Retinal pigment epithelial cell (primary cell): Measurements from ENCODE around the gene GABRG3.

Source experiments
- DNase-seq: peaks from one replicate; pipeline ENCODE4 v3.0.0-alpha.2; 2010; ENCODE audit warnings: low read depth
- H3K4me3 ChIP-seq: 2 replicates; pipeline ENCODE4 v1.5.1; 2011; ENCODE audit warnings: mild to moderate bottlenecking, low read length, control low read depth, moderate library complexity
- TF ChIP-seq, protein P1 (sequence below): conservative IDR thresholded peaks from 2 replicates; pipeline ENCODE4 v1.5.1; 2011; ENCODE audit warnings: low read depth, low read length, control low read depth, inconsistent platforms

Gene GABRG3

DNA sequence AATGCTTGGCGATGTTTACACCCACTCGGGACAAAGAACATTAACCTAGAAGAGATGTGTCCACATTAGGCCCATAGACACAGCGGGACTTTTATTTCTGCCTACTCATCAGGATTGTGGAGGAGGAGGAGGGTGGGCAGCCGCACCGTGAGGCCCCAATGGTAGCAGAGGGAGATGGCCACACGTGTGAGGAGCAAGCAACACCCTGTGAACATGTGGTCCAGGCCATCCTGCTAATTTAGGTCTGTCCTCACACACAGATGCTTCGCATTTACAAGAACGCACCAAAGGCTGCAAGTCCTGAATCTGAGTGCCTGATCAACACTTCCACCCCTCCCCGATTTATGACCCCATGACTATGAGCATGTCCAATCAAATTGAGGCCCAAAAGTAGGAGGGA, 560.0 kb downstream of the GABRG3 start:
- no peak for DNase-seq
- TF ChIP-seq, protein P1, sequence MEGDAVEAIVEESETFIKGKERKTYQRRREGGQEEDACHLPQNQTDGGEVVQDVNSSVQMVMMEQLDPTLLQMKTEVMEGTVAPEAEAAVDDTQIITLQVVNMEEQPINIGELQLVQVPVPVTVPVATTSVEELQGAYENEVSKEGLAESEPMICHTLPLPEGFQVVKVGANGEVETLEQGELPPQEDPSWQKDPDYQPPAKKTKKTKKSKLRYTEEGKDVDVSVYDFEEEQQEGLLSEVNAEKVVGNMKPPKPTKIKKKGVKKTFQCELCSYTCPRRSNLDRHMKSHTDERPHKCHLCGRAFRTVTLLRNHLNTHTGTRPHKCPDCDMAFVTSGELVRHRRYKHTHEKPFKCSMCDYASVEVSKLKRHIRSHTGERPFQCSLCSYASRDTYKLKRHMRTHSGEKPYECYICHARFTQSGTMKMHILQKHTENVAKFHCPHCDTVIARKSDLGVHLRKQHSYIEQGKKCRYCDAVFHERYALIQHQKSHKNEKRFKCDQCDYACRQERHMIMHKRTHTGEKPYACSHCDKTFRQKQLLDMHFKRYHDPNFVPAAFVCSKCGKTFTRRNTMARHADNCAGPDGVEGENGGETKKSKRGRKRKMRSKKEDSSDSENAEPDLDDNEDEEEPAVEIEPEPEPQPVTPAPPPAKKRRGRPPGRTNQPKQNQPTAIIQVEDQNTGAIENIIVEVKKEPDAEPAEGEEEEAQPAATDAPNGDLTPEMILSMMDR: no peak
- H3K4me3 ChIP-seq: no peak overlapping the region

DNA sequence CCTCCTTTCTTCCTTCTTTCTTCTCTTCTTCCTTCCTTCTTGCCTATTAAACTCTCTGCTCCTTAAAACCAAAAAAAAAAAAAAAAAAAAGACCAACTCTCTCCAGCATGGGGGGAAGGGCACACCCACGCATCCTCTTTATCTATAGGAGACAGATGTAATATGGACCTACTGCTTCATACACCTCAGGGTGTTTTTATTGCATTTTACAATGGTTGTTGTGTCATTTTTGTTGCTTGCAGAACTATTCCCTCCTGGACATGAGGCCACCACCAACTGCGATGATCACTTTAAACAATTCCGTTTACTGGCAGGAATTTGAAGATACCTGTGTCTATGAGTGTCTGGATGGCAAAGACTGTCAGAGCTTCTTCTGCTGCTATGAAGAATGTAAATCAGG, 561.4 kb downstream of the GABRG3 start:
- TF ChIP-seq, protein P1: no peak
- no peak overlapping the region for H3K4me3 ChIP-seq
- DNase-seq: no peak

DNA sequence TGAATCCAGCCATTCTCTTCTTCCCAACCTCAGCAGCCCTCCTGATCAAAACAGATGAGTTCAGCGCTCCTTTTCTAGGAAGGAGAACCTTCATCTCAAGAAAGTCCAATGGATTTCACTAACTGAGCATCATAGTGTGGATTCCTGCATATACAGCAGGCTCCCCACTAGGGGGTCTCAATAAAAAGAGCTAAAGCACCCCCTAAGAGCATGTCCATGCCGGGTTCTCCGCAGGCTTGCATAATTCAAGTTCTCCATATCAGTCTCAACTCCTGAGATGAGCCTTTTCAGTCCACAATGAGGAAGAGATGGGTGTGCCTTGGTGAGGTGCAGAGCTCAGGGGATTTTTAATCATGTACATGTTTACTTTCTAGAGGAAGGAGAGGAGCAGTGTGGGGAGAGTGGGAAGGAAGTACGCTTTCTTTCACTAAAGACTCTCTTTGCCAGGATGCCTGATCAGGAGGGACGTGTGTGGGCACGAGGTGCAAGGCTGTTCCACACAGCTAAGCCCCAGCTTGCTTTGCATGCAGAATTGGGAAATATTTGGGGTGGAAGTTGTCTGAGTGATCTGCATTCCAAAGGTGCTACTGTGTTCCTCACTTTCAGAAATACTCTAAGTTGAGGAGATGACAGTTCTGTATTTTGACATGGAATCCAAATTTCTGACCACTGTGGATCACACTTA, 564.6 kb downstream of the GABRG3 start:
- TF ChIP-seq, protein P1: no peak
- DNase-seq: no peak
- H3K4me3 ChIP-seq: no peak overlapping the region

GRCh38 chr15:27538325-27538724, 567.3 kb downstream of the GABRG3 start:
- no peak overlapping the region for H3K4me3 ChIP-seq
- TF ChIP-seq, protein P1: no peak
- DNase-seq: no peak

GRCh38 chr15:27541581-27541980, 570.6 kb downstream of the GABRG3 start:
- TF ChIP-seq, protein P1: no peak
- no peak overlapping the region for H3K4me3 ChIP-seq
- no peak for DNase-seq

GRCh38 chr15:27545494-27546255, 574.7 kb downstream of the GABRG3 start:
- TF ChIP-seq, protein P1: no peak
- no peak for DNase-seq
- H3K4me3 ChIP-seq: no peak overlapping the region

- no peak overlapping the region for H3K4me3 ChIP-seq
- TF ChIP-seq, protein P1: no peak
- no peak for DNase-seq
Measured at GRCh38 chr15:27549746-27550145, 578.8 kb downstream of the GABRG3 start.
